NCI-H2029 (cell line): ENCODE results near the gene PRLR.

ENCODE experiments used
- DNase-seq: peaks from one replicate; lab custom pipeline; 2025; lab: John Stamatoyannopoulos, UW

The PRLR gene

DNA sequence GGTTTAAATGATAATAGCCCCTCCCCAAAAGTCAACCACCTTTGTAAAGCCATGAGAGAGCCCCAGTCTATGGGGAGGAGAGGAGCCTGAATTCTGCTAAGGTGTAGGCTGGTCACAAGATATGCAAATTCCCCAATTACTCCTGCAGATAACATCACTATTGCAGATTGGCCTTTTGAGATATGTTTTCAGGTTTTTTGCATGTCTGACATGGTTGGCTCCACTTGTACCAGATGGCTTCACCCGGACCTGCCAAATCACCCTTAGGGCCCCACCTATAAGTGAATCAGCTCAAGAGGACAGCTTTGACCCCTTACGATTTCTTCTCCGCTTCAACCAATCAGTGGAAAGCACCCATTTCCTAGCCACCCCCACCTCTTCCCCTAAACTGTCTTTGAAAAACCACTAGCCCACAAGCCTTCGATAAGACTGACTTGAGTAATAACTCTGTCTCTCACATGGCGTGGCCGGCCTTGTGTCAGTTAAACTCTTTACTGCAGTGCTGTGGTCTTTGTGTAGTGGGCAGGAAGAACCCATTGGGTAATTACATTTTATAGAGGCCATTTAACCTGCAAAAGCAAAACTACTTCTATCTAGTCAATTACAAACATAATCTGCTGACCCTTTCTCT lies 69.7 kb downstream of the PRLR start:
- DNase-seq: no peak

DNA sequence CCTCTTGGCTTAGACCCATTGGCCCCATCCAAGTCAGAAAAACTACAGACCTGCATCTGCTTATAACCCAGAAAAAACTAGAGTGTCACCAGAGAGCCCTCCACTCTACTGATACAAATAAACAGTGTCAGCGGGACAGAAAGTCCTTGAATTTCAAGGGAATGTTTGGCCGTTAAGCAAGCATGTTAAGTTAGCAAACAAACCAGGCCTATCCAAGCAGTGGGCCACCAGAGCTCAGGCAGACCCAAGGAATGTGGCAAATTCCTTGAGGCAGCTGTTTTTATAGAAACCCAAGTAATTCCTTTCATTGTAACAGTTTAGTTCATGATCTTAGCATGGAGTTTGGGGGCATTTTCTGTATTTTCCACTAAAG lies 70.9 kb downstream of the PRLR start:
- DNase-seq: no peak

DNA sequence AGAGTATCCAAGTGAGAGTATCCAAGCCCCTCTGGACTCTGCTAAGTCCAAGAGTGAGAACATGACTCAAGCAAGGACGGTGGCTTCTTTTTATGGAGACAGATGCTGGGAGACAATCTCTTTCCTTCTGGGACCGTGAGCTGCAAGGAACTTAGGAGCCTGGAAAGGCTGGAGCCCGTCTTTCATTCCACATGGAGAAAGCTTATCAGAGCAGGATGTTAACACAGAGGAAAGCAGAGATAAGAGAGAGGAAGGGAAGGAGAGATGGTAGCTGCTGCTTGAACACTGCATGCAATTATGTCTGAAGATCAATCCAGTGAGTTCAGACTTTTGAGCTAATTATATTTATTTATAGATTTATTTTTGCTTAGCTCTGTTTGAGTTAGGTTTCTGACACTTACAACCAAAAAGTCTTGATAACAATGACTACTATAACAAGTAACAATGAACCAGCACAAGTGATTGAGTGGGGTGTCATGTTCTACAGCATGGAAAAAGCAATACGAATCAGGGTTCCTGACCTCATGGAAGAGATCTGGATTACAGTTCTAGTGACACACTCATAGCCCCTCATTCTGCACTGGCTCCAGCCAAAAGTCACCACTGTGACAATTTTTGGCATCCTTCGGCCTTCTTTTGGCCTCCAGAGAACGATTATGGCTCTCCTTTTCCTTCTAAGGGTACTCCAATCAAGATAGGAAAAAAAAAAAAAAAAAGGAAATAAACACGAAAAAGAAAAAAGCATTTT lies 71.5 kb downstream of the PRLR start:
- no peak for DNase-seq

DNA sequence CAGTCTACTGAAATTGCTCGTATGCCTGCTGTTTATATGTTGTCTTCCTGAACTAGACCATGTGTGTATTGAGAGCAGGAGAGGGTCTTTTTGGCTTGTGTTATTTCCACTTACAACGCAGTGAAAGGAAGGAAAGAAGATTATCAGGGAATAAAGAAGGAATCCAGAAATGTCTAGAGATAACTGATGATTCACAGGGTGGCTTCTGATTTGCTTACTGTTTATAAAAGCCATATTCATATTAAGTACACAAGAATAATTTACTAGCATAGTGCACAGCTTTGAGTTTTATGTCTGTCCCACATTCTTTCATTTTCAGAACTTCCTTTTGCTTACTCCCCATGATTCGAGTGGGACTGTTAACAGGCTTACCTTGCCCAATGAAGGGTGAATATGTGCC lies 72.1 kb downstream of the PRLR start:
- no peak for DNase-seq

DNA sequence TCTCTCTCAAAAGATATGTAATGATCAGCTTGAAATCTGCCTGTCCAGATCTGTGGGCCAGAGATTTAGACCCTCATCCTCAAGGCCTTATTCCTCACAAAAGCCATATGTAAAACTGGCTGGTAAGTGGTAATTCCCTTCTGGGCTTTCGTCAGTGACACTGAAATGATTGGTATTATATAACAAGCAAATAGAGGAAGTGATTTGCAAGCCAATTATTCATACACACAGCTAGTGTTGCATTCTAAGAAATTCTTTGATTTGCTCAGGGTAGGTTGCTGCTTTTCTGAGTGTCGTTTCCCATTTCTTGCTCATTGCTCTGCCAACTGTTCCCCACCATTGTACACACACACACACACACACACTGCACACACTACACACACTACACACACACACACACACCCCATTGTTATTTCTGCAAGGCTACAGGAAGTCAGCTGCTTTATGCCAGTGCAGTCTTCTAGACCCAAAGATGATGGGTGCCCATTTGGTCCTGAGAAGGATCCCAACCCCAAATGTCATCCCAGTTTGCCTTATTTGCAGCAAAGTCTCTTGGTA lies 76.8 kb downstream of the PRLR start:
- no peak for DNase-seq

DNA sequence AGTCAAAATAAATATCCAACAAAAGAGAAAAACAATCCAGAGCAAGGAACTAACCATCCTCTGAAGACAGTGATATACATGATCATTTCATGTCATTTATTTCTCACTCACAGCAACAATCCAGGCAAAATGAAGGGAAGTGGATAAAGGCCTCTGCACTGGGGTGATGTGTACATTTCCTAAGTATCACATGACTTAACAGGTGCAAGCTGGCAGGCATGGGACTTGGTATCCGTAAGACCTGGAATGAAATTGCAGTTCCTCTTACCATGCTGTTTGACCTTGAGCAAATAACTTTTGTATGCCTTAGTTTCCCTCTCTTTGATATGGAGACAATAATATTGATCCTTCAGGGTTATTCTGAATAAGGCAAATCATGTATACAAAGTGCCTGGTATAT lies 77.6 kb downstream of the PRLR start:
- no peak for DNase-seq

DNA sequence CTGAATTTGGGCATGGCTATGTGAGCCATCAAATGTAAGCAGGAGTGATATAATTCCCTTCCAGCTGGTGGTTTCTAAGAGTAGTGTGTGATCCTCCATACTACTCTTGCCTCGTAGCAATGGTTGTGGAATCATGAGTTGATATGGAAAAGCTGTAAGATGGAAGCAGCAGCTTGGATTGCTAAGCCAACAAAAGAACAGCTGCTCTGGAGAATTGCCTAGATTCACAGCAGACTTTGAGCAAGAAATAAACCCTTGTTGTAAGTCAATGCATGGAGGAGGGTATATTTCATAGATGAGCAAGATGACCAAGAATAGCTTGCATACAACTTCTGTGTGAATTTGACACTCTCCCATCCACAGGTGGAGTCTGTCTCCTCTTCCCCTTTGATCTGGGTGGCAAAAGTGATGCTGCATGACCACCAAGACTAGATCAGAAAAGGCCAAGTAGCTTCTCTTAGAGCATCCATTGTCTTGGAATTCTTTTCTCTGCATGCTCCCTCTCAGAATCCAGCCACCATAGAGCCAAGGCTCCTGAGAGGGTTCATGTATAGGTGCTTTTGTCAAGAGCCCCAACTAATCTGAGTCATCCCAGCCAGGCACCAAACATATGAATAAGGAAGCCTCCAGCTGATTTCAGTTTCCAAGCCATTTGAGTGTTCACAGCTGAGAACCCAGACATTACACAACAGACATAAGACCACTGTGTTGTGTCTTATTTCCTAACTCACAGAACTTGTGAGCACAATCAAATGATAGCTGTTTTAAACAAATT lies 79.0 kb downstream of the PRLR start:
- DNase-seq: no peak

DNA sequence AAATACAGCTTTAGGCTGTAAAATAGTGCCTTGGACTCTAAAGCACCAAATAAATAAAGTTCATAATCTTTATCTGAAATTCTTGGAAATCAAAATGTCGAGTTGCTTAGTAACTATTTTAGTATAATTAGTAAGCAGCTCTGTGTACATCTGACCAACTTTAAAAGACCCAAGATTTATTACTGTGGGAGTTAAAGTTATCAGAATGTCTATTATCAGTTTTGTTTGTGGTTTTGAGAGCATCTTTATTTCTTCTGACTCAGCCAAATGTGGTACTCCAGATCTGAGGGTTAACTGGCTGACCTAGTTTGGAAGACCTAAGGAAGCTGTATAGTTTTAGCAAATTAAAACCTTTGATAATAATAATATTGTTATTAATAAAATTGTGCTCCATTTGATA lies 81.2 kb downstream of the PRLR start:
- no peak for DNase-seq

DNA sequence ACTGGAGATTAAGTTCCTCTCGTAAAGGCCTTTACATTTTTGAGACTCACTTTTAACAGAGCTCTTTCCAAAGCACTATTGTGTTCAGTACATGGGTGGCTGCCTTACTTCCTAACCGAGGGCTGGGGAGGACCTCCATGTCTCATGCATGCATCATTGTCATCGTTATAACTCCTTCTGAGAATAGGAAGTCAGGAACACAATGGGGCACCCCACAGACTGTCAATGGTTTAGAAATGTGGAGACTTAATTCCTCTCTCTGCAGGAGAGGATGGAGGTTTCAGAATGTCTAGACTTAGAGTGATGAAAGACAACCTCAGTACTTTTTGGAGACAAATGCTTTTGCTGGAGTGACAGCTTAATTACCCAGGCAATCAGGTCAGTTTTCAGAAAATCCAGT lies 83.9 kb downstream of the PRLR start:
- no peak for DNase-seq

DNA sequence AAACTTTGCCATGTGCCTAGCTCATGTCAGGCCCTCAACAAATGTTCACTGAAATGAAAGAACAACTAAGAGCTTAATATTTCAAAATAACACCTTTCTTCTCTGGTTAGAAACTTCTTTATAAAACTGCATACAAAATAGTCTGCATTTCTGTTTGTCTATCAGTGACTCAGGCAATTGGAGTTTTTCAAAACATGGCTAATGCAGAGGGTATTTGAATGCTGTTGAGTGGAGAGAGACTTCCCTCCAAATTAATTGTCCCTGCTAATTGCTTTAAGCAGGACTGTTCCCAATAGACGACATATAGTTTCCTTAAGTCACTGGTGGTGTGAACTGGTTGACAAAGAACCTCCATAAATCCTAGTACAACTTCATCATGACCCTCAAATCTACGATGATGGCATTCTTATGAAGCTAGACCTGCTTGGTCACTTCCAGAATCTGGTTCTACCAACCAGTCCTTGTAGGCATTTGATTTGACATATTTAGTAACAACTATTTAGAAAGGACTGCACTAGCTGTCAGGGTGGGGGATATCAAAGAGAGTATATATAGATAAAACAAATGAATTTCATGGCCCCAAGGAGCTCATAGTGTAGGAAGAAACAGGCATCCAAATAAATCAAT lies 84.5 kb downstream of the PRLR start:
- no peak for DNase-seq

DNA sequence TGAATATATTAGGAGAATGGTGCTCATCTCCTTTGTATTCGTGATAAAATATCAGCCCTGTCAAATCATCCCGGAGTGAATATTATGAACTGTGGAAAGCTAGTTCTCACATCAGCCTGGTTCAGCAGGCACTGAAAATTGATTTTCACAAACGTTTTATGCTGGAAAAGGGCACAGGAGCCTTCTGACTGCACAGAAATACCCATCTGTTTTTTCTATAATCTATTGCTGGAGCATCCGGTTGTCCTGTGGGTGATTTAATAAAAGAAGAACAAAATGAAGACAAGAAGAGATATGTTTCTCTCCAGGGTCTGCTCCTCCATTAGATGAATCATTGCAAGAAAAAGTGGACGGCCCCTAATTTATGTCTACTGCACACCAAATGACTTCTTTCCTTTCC lies 85.3 kb downstream of the PRLR start:
- DNase-seq: no peak

DNA sequence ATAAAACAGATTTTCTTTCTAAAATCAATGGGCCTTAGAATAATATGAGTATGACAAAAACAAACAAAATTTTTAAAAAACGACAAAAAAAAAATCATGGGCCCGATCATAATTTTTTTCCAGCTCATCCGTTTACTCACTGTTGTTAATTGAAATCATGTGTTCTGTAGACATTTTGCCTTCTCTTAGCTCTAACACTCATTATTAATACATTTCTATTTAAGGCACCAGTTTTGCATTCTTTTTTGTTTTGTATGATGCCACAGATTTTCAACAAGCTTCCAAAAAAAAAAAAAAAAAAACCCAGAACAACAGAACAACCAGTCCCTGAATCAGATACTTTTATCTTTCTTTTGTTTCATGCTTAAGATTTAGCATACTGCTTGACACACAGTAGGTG lies 86.4 kb downstream of the PRLR start:
- no peak for DNase-seq

DNA sequence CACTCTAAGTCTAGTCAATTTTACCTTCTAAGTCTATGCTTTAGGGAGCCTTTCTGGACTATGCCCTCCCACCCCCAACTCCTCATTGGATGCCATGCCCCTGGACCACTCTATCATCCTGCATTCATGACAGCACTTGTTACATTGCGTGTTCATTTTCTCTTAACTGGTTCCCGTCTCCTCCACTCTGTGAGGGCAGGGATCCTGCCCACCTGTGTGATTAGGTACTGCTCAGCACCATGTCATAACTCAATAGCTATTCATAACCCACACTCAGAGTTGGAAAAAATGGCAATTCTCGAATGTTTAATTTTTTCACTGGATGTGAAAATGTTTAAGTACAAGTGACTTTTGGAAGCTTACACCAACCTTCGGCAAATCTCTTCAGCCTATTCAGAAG lies 88.5 kb downstream of the PRLR start:
- no peak for DNase-seq

DNA sequence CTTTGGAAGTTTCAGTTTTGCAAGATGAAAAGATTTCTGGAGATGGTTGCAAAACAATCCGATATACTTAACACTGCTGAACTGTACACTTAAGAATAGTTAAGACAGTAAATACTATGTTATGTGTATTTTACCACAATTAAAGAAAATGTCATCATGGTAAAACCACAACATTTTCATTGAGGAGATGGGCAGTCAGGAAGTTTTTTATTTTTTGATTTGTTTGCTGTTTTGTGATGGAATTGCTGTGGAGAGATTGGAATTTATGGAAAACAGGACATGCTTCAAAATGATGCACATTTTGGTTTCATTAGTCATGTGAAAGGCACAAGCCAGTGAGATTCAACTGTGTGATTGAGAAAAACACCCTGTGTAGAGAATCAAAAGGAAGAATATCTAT lies 92.1 kb downstream of the PRLR start:
- DNase-seq: no peak

DNA sequence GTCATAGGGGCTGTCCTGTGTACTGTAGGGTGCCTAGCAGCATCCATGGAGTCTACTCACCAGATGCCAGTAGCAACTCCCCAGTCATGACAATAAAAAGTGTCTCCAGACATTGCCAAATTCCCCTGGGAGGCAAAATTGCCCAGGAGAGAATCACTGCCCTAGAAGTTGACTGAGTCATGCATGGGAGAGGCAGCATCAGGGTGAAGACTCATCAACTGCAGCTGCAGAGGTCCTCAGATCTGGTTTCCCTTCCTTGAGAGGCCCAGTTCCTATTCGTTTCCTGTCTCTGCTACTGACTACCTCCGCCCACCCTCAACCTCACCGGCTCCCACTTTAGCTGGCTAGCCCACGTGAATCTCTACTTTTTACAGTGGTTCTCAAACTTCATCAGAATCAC lies 93.9 kb downstream of the PRLR start:
- no peak for DNase-seq

DNA sequence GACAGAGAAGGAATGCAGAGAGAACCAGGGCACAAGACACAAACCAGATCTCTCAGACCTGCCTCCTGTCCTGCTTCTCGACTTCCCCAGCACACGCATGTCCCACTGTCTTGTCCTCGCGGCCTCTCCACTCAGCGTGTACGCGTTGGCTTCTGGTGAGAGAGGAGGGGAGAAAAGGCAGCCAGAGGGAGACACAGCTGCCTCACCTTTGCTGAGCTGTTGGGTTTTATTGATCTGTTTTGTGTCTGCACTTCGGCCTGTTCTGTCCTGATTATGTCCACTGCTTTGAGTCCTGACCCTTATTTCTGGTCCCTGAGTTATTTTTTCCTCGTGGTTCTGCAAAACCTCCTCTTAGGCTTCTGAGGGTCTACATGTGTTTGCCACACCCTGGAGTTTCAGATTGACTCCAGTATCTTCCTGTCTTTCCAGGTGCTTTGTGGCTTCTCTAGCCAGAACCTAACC lies 95.0 kb downstream of the PRLR start:
- no peak for DNase-seq

DNA sequence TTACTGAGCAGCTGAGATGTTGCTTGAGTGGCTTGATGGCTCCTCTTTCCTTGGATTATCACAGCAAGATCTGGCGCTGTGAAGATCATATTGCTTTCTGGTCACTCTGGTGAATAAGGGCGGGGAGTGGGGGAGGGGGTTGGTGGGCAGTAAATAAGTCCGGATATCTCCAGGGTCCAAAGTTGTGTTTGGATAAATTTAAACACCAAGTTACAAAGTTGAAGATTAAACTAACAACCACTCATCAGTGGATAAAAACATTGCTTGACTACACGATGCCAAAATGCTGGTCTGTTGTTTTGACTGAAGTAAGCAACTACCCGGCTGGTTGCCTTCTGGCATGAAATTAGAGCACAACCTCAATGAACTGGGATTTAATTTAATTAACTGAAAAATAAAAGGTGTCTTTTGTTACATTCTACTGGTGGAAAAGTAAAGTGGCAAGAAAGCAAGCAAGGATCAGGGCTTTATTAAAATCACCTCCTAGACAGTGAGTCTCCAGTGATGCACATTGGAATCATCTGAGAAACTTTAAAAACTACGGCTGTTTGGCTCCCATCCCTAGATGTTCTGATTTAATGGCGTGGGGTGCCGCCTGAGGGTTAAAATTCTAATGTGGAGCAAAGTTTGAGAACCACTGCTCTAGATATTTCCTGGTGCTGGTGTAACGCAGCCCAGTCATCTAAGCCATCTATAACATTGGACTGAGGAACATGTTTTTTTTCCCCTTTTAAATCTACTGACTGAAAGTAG lies 95.8 kb downstream of the PRLR start:
- no peak for DNase-seq

DNA sequence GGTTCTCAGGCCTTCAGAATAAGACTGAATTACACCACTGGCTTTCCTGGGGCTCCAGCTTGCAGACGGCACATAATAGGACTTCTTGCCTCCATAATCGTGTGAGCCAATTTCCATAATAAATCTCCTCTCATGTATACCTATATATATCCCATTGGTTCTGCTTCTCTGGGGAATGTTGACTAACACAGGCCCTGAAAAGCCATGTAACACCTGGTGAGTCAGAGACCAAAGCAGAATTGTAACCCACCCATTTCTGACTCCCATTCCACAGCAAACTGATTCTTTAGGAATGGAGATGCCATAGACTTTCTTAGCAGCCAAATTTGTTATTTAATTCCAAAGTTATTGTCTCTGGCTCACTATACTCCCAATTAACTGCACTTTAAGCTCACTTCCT lies 97.1 kb downstream of the PRLR start:
- DNase-seq: no peak

DNA sequence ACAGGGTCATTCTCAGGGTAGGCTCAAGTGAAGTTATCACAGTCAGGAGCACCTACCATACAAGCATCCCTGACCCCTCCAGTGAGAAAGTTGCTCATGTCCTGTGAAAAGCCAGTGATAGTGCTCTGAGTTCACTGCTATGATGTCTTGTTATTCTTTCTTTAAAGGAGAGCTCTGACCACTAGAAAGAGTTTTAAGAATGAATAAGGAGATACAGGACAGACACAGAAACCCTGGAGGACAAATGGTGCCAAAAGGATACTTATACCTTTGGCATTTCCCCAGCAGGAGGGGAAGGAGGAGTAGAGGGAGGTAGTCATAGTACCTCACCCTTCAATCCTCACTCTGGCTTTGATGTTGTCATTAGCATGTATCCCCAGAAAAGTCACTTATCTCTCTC lies 98.6 kb downstream of the PRLR start:
- DNase-seq: no peak

DNA sequence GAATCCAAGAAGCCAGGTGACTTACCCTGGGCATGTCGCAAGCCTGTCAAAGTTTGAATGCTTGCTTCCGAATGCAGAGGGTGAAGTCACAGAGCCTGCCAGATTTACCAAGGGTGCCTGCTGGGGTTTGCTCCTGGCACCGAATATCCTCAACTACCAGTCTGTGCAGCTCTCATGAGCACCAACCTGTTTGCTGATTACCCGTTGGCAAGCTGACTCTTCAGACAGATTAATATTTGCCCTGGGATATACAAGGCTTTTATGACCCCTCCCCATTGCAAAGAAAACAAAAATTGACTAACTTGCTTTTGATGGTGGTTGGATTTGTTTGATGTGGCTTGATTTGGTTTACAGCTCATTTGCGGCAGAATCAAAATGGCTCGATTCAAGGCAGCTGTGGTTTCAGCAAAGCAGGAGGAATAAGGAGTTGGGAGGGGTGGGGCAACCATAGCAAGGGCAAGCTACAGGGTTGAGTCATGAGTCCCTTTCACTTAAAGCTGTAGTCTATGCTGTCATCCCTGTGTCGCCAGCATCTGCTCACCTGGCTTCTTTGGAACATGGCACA lies 100.3 kb downstream of the PRLR start:
- no peak for DNase-seq

DNA sequence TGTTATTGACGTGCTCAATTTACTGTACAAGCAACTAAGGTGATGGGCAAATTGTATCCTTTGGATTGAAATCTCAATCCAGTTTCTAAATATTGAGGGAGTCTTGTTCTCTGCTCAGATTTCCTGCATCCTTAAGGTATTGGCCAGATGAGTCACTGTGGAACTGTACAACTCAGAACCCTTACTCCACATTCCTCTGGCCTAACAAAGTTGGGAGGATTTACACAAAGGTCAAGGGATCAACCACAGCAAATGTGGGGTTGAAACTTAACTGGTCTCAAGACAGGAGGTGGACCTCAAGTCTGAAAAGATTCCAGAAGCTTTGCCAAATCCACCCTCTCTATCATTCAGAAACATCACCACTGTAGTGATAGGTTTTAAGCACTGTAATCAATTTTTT lies 101.0 kb downstream of the PRLR start:
- DNase-seq: no peak
